Measurements from ENCODE around the gene CCNT1. TPM values are rescaled to one million over a fixed set of nuclear protein-coding genes. Genes with fewer than 3 reads are reported as not detected.
"Not testable (repeated sequence)": the region's sequence is repeated elsewhere in the genome, so short reads cannot be mapped to it uniquely, and the experiment has no call there.

CCNT1 gene
- total and polyA plus RNA-seq, 2 experiments from 2014 or later, result 12.8 to 33.6 TPM

- not testable (repeated sequence) for H3K9me3 Mint-ChIP-seq; ATAC-seq; H3K4me2 ChIP-seq; H4K20me1 ChIP-seq (replicated peaks; ENCODE audit: insufficient read depth); H3K27me3 ChIP-seq (ENCODE audit: insufficient read depth); H3K9me2 ChIP-seq (ENCODE audit: insufficient read depth); H3K27ac Mint-ChIP-seq; DNase-seq (ENCODE audit: low spot score); H3K27me3 Mint-ChIP-seq (ENCODE audit: insufficient read depth, low read depth, poor library complexity); H3K4me1 ChIP-seq (ENCODE audit: insufficient read depth); H3K27ac ChIP-seq (ENCODE audit: low read depth); H3F3A ChIP-seq (replicated peaks; ENCODE audit: low read depth); H3K4me3 ChIP-seq; H2AFZ ChIP-seq; H3K4me1 Mint-ChIP-seq; H3K4me3 Mint-ChIP-seq
- peaks cover 67% of the 10 kb centered on the region for H3K36me3 ChIP-seq (ENCODE audit: insufficient read depth)
- H3K36me3 Mint-ChIP-seq (ENCODE audit: low read depth), result peaks cover 80% of the 10 kb centered on the region
- H3K79me2 ChIP-seq (replicated peaks; ENCODE audit: insufficient read depth), result peaks cover 46% of the 10 kb centered on the region
Observed at GRCh38 chr12:48698822-48699221, 17.7 kb downstream of the CCNT1 start.

DNA sequence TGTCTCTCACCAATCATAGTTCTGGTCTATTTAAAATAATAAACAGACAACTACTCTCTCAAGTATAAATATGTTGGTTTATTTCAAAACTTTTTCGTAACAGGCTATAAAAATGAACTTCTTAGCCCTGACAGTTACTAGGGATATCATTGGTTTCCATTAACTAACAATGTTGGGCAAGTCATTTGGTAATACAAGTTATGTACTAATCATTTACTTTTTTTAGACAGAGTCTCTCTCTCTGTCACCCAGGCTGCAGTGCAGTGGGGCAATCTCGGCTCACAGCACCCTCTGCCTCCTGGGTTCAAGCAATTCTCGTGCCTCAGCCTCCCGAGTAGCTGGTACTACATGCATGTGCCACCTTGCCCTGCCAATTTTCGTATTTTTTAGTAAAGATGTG is 19.9 kb downstream of the CCNT1 start:
- Mint-ChIP-seq H3K27me3 (ENCODE audit: insufficient read depth, low read depth, poor library complexity) (peaks cover 2% of the 10 kb centered on the region), H3K36me3 (ENCODE audit: low read depth) (peaks cover 81% of the 10 kb centered on the region), H3K27ac (no peak overlapping the region), H3K4me3 (no peak overlapping the region), H3K9me3 (no peaks in the 10 kb centered on the region), H3K4me1 (no peaks in the 10 kb centered on the region)
- Histone ChIP-seq H3K27ac (ENCODE audit: low read depth) (no peak overlapping the region), H3K27me3 (ENCODE audit: insufficient read depth) (no peaks in the 10 kb centered on the region), H3K79me2 (replicated peaks; ENCODE audit: insufficient read depth) (peaks cover 44% of the 10 kb centered on the region), H3F3A (replicated peaks; ENCODE audit: low read depth) (no peaks in the 10 kb centered on the region), H3K9me2 (ENCODE audit: insufficient read depth) (no peaks in the 10 kb centered on the region), H4K20me1 (replicated peaks; ENCODE audit: insufficient read depth) (peaks cover 5% of the 10 kb centered on the region; the same call in 1 of the 2 replicates), H3K4me1 (ENCODE audit: insufficient read depth) (no peaks in the 10 kb centered on the region), H3K4me2 (no peak overlapping the region), H2AFZ (no peak overlapping the region), H3K36me3 (ENCODE audit: insufficient read depth) (peaks cover 64% of the 10 kb centered on the region), H3K4me3 (no peak overlapping the region)
- TF ChIP-seq ZNF462 (CRISPR knock-in tag; IDR thresholded peaks at IDR 0.05) (no peak), ZNF114 (CRISPR knock-in tag; IDR thresholded peaks at IDR 0.05) (no peak), CTCF (conservative IDR thresholded peaks at IDR 0.05; ENCODE audit: low read depth in 2 of 2) (no peak)
- no peak for ATAC-seq
- no peak for DNase-seq (ENCODE audit: low spot score)

Measured in GM23338 (cell line).